Psoas muscle (tissue), 8 donors: ENCODE data around the gene DPM3. TPM values are rescaled to one million over a fixed set of nuclear protein-coding genes. Genes with fewer than 3 reads are reported as not detected.
A peak's percentile ranks its signal among the peaks of the same experiment; 100 is the strongest.
"Not testable (repeated sequence)": the region's sequence is repeated elsewhere in the genome, so short reads cannot be mapped to it uniquely, and the experiment has no call there.

Experiments used
- ATAC-seq, 4 donors: fragments of 200-7000 bp; cut with Tn5 transposase; one replicate each; pipeline ENCODE4 v1.9.1; 2020; ENCODE audit warnings: moderate library complexity in 3 of 4, mild to moderate bottlenecking in 2 of 4
- DNase-seq, 2 donors: peaks; one replicate each; pipeline ENCODE4 v3.0.0-alpha.2; 2020
- H3K27ac ChIP-seq: fragments of 200-600 bp; one replicate; pipeline ENCODE4 v1.8.0; 2022
- H3K27me3 ChIP-seq, 3 donors: fragments of 200-600 bp in 1 of 3; one replicate each; pipeline versions ENCODE4 v1.6.1 to v1.8.0; 2013 to 2022; ENCODE audit warnings: low read length in 2 of 3, mild to moderate bottlenecking in 2 of 3, moderate library complexity in 1 of 3; ENCODE audit not compliant: insufficient read depth in 3 of 3
- H3K36me3 ChIP-seq, 2 donors: fragments of 200-600 bp in 1 of 2; one replicate each; pipeline versions ENCODE4 v1.6.1 to v1.8.0; 2013 to 2022; ENCODE audit warnings: low read depth in 1 of 2, mild to moderate bottlenecking in 1 of 2, moderate library complexity in 1 of 2; ENCODE audit not compliant: insufficient read depth in 1 of 2
- H3K4me1 ChIP-seq: fragments of 200-600 bp; one replicate; pipeline ENCODE4 v1.8.0; 2022
- H3K4me3 ChIP-seq: fragments of 200-600 bp; one replicate; pipeline ENCODE4 v1.8.0; 2022; ENCODE audit warnings: mild to moderate bottlenecking
- H3K9me3 ChIP-seq: fragments of 200-600 bp; one replicate; pipeline ENCODE4 v1.8.0; 2022
- WGBS, 3 donors: extraction: QIAGEN DNeasy Blood & Tissue Kit; methylation state at CpG; one replicate each; pipeline versions ENCODE4 v1.1.6 to v1.1.7; 2013; 5-methylcytosine and 5-hydroxymethylcytosine counted together
- intact Hi-C, 2 donors: fragments of 100-400 bp; cut with DNase I; formaldehyde crosslinking; loops; one replicate each; pipeline versions ENCODE4 v1.11.0 to v1.14.2; 2022
- polyA plus RNA-seq, 3 donors: library from polyadenylated mRNA; stranded (reverse); fragments of 200-250 nt; gene quantifications; one replicate each; pipeline ENCODE4 v1.2.3, GENCODE V29; 2013
- total RNA-seq, 4 donors: library from RNA; stranded (reverse); fragmentation: NEBNext Ultra II Directional in 2 of 4; extraction: Animal tissue kit (Norgen Biotek cat#: 25700) in 2 of 4; gene quantifications; one replicate each; pipeline versions ENCODE4 v1.2.1 to v1.2.4, GENCODE V29; 2021 to 2023
- TF ChIP-seq, protein P1 (sequence below): fragments of 200-600 bp; IDR thresholded peaks from one replicate; pipeline ENCODE4 v1.8.0; 2022; ENCODE audit warnings: antibody characterized with exemption
- donor health status: healthy with polysubstance abuse.
- donor health status: DM: no; HTN: no; CAD: no; lungs with moderate emphysema.
- donor health status: Bipolar disorder and iron deficiency.
- donor health status: healthy.
- donor health status: DM: yes; HTN: yes; CAD: no.
- donor health status: DM: no; HTN: no; CAD: no.
- donor health status: DM: no; HTN: no; CAD: no.
- donor health status: DM: yes; HTN: yes; CAD: no.

The DPM3 gene
- total and polyA plus RNA-seq, 7 donors, result 47.0 to 123 (median 54.5) TPM

- 73 to 80% (median 74%) methylated on average over 1 of the region's 1 CpG for WGBS, 3 donors
Measured at GRCh38 chr1:155158991-155159390, 18.7 kb upstream of the DPM3 start.

GRCh38 chr1:155155996-155156643 lies 15.8 kb upstream of the DPM3 start:
- 61 to 72% (median 69%) methylated on average over 3 of the region's 3 CpGs for WGBS, 3 donors
- intact Hi-C loops, H3K4me3 ChIP-seq, H3K27ac ChIP-seq, ATAC-seq, H3K27me3 ChIP-seq, H3K4me1 ChIP-seq, DNase-seq, H3K36me3 ChIP-seq, H3K9me3 ChIP-seq: not testable (repeated sequence)

More at GRCh38 chr1:155158991-155159390, 18.7 kb upstream of the DPM3 start:
- no peak for ATAC-seq
- Histone ChIP-seq H3K27ac (no peak overlapping the region), H3K27me3 (peaks cover 0 to 8% (median 0%) of the 10 kb centered on the region in 3 donors), H3K4me3 (no peak overlapping the region), H3K36me3 (no peaks in the 10 kb centered on the region), H3K4me1 (no peaks in the 10 kb centered on the region), H3K9me3 (no peaks in the 10 kb centered on the region)
- no peak for DNase-seq
- intact Hi-C loops, result no loop called here
- TF ChIP-seq, protein P1, sequence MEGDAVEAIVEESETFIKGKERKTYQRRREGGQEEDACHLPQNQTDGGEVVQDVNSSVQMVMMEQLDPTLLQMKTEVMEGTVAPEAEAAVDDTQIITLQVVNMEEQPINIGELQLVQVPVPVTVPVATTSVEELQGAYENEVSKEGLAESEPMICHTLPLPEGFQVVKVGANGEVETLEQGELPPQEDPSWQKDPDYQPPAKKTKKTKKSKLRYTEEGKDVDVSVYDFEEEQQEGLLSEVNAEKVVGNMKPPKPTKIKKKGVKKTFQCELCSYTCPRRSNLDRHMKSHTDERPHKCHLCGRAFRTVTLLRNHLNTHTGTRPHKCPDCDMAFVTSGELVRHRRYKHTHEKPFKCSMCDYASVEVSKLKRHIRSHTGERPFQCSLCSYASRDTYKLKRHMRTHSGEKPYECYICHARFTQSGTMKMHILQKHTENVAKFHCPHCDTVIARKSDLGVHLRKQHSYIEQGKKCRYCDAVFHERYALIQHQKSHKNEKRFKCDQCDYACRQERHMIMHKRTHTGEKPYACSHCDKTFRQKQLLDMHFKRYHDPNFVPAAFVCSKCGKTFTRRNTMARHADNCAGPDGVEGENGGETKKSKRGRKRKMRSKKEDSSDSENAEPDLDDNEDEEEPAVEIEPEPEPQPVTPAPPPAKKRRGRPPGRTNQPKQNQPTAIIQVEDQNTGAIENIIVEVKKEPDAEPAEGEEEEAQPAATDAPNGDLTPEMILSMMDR, result no peak

- TF ChIP-seq, protein P1, result no peak
- Histone ChIP-seq H3K27ac (no peak overlapping the region), H3K4me1 (no peaks in the 10 kb centered on the region), H3K27me3 (peaks cover 0 to 3% (median 0%) of the 10 kb centered on the region in 3 donors), H3K9me3 (no peaks in the 10 kb centered on the region), H3K36me3 (no peaks in the 10 kb centered on the region), H3K4me3 (no peak overlapping the region)
- DNase-seq (no peak), ATAC-seq (no peak)
- 76 to 92% (median 82%) methylated on average over 3 of the region's 3 CpGs for WGBS, 3 donors
- intact Hi-C loops, result no loop called here
Measured at GRCh38 chr1:155145491-155145890, 5.2 kb upstream of the DPM3 start.

GRCh38 chr1:155141749-155142148 lies 1.4 kb upstream of the DPM3 start:
- intact Hi-C loops, result no loop called here
- TF ChIP-seq, protein P1, result no peak
- WGBS, 3 donors, result 79 to 83% (median 79%) methylated on average over 7 of the region's 7 CpGs
- H3K4me1 ChIP-seq, result peaks cover 14% of the 10 kb centered on the region
- ATAC-seq (no peak), DNase-seq (no peak)
- H3K36me3 ChIP-seq, result peaks cover 0 to 11% of the 10 kb centered on the region in 2 donors
- no peak overlapping the region for H3K27ac ChIP-seq
- peaks cover 0 to 3% (median 0%) of the 10 kb centered on the region in 3 donors for H3K27me3 ChIP-seq
- H3K9me3 ChIP-seq, result no peaks in the 10 kb centered on the region
- H3K4me3 ChIP-seq, result no peak overlapping the region

DNA sequence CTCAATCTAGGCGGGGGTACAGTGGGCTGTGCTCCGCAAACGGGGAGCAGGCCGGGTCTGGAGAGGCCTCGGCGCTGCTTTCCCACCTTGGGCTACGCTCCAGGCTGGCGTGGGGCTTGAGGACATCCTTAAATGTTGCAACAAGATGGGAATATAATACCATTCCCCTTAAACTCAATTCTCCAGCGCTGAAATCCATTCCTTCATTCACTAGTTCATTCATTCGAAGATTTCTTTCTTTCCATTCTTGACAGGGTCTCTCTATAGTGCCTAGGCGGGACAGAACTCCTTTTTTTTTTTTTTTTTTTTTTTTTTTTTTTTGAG lies 261 bp upstream of the DPM3 start:
- intact Hi-C loops, result no loop called here
- TF ChIP-seq, protein P1, result no peak
- Histone ChIP-seq H3K36me3 (peaks cover 0 to 11% of the 10 kb centered on the region in 2 donors), H3K27me3 (peaks cover 0 to 3% (median 0%) of the 10 kb centered on the region in 3 donors), H3K9me3 (no peaks in the 10 kb centered on the region), H3K4me1 (peaks cover 16% of the 10 kb centered on the region), H3K27ac (peak overlapping the region; percentile 89), H3K4me3 (peak overlapping the region; percentile 95)
- WGBS, 3 donors, result 6 to 8% (median 6%) methylated on average over 11 of the region's 11 CpGs
- DNase-seq (no peak), ATAC-seq (no peak)
